ENCODE measurements around the gene EIF1. TPM values are rescaled to one million over a fixed set of nuclear protein-coding genes. Genes with fewer than 3 reads are reported as not detected.
"Not testable (repeated sequence)": the region's sequence is repeated elsewhere in the genome, so short reads cannot be mapped to it uniquely, and the experiment has no call there.

EIF1 gene
- total RNA-seq, 1 donor from 2014 or later = 990 TPM

DNA sequence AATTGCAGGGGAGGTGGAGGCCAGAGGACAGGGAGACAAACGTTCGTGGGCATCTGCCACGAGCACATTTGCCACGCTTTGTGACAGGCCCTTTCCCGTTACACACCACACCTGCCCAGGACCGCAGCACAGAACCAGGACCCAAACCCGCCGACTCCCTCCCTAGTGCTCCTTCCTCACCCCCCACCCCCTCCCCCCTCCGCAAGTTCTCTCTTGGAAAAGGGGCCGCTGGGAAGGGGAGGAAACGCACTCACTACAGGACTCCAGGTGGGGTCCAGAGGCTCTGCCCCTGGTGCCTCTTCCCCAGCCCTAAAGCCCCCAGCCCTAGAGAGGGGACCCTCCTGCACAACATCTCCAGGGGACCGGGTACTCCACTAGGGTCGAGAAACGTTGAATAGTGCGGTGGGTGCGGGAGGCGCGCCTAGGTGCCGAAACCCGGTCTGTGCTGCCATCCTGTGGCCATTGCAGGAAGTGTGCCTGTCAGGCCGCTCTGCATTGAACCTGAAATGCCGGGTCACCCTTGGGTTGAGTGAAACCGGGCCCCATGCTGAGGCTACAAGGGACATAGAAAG lies 21.9 kb upstream of the EIF1 start:
- Mint-ChIP-seq H3K4me1 (ENCODE audit: low read depth) (peaks cover 15% of the 10 kb centered on the region), H3K27ac (ENCODE audit: unreplicated experiment) (peak overlapping the region; percentile 94), H3K9me3 (ENCODE audit: low read depth) (no peaks in the 10 kb centered on the region), H3K27me3 (ENCODE audit: low read depth) (no peaks in the 10 kb centered on the region), H3K4me3 (ENCODE audit: unreplicated experiment) (peak overlapping the region; percentile 72), H3K36me3 (ENCODE audit: low read depth) (no peaks in the 10 kb centered on the region)
- TF ChIP-seq, protein P1, sequence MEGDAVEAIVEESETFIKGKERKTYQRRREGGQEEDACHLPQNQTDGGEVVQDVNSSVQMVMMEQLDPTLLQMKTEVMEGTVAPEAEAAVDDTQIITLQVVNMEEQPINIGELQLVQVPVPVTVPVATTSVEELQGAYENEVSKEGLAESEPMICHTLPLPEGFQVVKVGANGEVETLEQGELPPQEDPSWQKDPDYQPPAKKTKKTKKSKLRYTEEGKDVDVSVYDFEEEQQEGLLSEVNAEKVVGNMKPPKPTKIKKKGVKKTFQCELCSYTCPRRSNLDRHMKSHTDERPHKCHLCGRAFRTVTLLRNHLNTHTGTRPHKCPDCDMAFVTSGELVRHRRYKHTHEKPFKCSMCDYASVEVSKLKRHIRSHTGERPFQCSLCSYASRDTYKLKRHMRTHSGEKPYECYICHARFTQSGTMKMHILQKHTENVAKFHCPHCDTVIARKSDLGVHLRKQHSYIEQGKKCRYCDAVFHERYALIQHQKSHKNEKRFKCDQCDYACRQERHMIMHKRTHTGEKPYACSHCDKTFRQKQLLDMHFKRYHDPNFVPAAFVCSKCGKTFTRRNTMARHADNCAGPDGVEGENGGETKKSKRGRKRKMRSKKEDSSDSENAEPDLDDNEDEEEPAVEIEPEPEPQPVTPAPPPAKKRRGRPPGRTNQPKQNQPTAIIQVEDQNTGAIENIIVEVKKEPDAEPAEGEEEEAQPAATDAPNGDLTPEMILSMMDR (IDR thresholded peaks at IDR 0.05) = peak; percentile 94
- DNase-seq (ENCODE audit: low spot score) = no peak

DNA sequence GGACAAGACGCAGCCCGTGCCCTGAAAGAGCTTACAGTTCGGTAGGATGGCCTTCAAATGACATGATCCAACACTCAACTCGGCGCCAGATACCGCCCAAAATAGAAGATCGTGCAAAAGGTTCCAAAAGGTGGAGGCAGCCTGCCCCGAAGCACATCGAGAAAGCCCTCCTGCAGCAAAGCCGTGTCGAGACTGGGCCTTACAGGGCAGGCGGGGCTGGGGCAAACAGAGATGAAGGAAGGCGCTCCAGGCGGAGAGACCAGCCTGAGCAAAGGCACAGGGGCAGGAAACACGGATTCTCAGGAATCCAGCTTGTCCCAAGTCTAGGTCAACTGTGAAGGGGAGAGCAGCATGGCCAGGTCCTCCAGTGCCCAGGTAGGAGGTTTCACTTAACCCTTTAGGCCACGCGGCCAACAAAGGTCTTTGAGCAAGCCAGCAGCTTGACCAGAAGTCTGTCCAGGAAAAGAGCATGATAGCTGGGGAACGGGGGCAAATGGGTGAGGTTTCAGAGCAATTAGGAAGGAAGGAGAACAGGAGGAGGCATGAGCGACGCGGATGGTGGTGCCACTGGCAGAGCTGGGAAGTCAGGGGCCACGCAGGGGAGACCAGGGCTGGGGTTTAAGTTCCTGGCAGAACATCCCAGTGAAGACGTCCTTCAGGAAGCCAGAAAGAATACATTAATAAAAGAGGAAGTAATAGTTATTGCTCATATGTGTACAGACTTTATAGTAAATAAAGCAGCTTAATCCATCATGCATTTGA lies 21.2 kb upstream of the EIF1 start:
- TF ChIP-seq, protein P1 (IDR thresholded peaks at IDR 0.05) = peak; percentile 43
- H3K36me3 Mint-ChIP-seq (ENCODE audit: low read depth) = no peaks in the 10 kb centered on the region
- DNase-seq (ENCODE audit: low spot score) = peak; percentile 84

DNA sequence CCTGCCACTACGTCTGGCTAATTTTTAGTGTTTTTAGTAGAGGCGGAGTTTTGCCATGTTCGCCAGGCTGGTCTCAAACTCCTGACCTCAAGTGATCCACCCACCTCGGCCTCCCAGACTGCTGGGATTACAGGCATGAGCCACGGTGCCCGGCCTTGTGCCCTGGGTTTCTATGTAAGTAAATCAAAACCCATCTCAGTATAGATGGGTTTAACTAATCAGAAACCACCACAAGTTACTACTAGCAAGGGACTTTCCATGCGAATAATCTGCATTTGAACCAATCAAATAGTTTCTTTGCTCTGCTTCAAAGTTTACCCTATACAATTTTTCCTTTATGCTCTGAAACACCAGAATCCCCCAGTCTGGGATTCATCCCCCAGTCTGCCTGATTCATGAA lies 16.5 kb upstream of the EIF1 start:
- H3K36me3 Mint-ChIP-seq (ENCODE audit: low read depth) = no peaks in the 10 kb centered on the region
- TF ChIP-seq, protein P1 (IDR thresholded peaks at IDR 0.05) = no peak
- H3K4me1 Mint-ChIP-seq (ENCODE audit: low read depth) = peaks cover 12% of the 10 kb centered on the region
- no peaks in the 10 kb centered on the region for H3K9me3 Mint-ChIP-seq (ENCODE audit: low read depth)
- H3K27ac Mint-ChIP-seq (ENCODE audit: unreplicated experiment) = no peak overlapping the region
- no peak for DNase-seq (ENCODE audit: low spot score)
- no peak overlapping the region for H3K4me3 Mint-ChIP-seq (ENCODE audit: unreplicated experiment)
- no peaks in the 10 kb centered on the region for H3K27me3 Mint-ChIP-seq (ENCODE audit: low read depth)

More for the DNA sequence above, 21.2 kb upstream of the EIF1 start:
- Mint-ChIP-seq H3K27ac (ENCODE audit: unreplicated experiment) (peak overlapping the region; percentile 63), H3K27me3 (ENCODE audit: low read depth) (no peaks in the 10 kb centered on the region), H3K4me1 (ENCODE audit: low read depth) (peaks cover 15% of the 10 kb centered on the region), H3K4me3 (ENCODE audit: unreplicated experiment) (no peak overlapping the region), H3K9me3 (ENCODE audit: low read depth) (no peaks in the 10 kb centered on the region)

DNA sequence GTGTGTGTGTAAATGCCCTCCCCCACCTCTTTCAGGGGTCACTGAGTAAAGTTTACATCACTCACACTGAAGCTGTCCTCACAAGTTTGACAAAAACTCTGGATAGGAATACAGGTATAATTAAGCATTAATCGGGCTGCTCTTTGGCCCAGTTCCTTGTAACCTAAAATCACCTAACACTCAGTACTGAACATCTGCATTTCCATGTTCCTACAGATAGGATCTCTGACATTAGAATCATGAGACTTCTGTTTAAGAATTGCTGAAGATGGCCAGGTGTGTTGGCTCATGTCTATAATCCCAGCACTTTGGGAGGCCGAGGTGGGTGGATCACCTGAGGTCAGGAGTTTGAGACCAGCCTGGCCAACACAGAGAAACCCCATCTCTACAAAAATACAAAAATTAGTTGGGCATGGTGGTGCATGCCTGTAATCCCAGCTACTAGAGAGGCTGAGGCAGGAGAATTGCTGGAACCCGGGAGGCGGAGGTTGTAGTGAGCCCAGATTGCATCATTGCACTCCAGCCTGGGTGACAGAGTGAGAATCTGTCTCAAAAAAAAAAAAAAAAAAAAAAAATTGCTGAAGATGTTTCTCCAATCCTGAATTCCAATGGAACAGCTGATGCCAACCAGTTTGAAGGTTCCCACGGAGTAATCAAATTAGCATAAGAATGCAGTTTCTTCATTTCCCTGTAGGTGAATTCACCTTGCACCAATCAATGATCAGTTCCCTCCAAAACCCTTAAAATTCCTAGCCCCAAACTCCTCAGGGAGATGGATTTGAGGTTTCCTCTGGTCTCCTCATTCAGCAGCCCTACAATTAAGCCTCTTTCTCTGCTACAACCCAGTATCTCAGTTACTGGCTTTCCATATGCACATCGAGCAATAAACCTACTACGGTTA lies 13.3 kb upstream of the EIF1 start:
- H3K27ac Mint-ChIP-seq (ENCODE audit: unreplicated experiment) = peak overlapping the region; percentile 32
- H3K4me1 Mint-ChIP-seq (ENCODE audit: low read depth) = peaks cover 21% of the 10 kb centered on the region
- not testable (repeated sequence) for DNase-seq (ENCODE audit: low spot score); H3K9me3 Mint-ChIP-seq (ENCODE audit: low read depth); H3K4me3 Mint-ChIP-seq (ENCODE audit: unreplicated experiment); H3K36me3 Mint-ChIP-seq (ENCODE audit: low read depth); H3K27me3 Mint-ChIP-seq (ENCODE audit: low read depth)

DNA sequence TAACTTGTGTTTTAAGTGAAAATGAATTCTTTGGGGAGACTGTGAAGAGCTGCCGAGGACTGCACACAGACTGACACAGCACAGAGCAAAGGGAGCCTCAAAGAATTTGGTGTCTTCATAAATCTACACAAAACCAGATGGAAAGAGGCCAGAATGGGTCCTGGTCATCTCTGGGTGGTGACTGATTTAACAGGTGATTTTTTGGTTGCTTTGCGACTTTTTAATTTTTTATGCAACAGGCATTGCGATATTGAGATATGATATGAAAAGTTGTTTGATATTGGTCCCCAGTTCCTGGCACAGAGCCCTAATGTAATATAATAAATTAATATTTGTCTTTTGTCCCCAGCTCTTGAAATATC lies 12.6 kb upstream of the EIF1 start:
- Mint-ChIP-seq H3K4me1 (ENCODE audit: low read depth) (peaks cover 21% of the 10 kb centered on the region), H3K4me3 (ENCODE audit: unreplicated experiment) (no peak overlapping the region), H3K36me3 (ENCODE audit: low read depth) (no peaks in the 10 kb centered on the region), H3K9me3 (ENCODE audit: low read depth) (no peaks in the 10 kb centered on the region), H3K27ac (ENCODE audit: unreplicated experiment) (peak overlapping the region; percentile 32), H3K27me3 (ENCODE audit: low read depth) (no peaks in the 10 kb centered on the region)
- DNase-seq (ENCODE audit: low spot score) = no peak
- TF ChIP-seq, protein P1 (IDR thresholded peaks at IDR 0.05) = no peak
